Ectodermal cell (in vitro differentiated cells): Measurements from ENCODE around the gene FCN2.

Source experiments
- H3K27ac ChIP-seq: 2 replicates; pipeline ENCODE4 v1.7.0; 2013; ENCODE audit warnings: mild to moderate bottlenecking, low read depth, low read length; ENCODE audit not compliant: insufficient read depth, poor library complexity, severe bottlenecking
- H3K27me3 ChIP-seq: 2 replicates; pipeline ENCODE4 v1.7.0; 2013; ENCODE audit warnings: mild to moderate bottlenecking, low read length; ENCODE audit not compliant: insufficient read depth, control insufficient read depth, poor library complexity, severe bottlenecking
- H3K36me3 ChIP-seq: one replicate; pipeline ENCODE4 v1.7.0; 2013; ENCODE audit warnings: low read length; ENCODE audit not compliant: control insufficient read depth, insufficient read depth
- H3K4me1 ChIP-seq: one replicate; pipeline ENCODE4 v1.7.0; 2013; ENCODE audit warnings: low read length; ENCODE audit not compliant: control insufficient read depth, insufficient read depth
- H3K4me3 ChIP-seq: 2 replicates; pipeline ENCODE4 v1.7.0; 2013; ENCODE audit warnings: low read depth, low read length, control low read depth; ENCODE audit not compliant: insufficient read depth
- H3K9me3 ChIP-seq: 2 replicates; pipeline ENCODE4 v1.7.0; 2013; ENCODE audit warnings: mild to moderate bottlenecking, low read length, moderate library complexity; ENCODE audit not compliant: control insufficient read depth
- WGBS, 2 experiments: methylation state at CpG; one replicate each; pipeline ENCODE4 v1.1.7; 2013; ENCODE audit warnings: missing lambda C conversion rate in 2 of 2; 5-methylcytosine and 5-hydroxymethylcytosine counted together

The FCN2 gene

DNA sequence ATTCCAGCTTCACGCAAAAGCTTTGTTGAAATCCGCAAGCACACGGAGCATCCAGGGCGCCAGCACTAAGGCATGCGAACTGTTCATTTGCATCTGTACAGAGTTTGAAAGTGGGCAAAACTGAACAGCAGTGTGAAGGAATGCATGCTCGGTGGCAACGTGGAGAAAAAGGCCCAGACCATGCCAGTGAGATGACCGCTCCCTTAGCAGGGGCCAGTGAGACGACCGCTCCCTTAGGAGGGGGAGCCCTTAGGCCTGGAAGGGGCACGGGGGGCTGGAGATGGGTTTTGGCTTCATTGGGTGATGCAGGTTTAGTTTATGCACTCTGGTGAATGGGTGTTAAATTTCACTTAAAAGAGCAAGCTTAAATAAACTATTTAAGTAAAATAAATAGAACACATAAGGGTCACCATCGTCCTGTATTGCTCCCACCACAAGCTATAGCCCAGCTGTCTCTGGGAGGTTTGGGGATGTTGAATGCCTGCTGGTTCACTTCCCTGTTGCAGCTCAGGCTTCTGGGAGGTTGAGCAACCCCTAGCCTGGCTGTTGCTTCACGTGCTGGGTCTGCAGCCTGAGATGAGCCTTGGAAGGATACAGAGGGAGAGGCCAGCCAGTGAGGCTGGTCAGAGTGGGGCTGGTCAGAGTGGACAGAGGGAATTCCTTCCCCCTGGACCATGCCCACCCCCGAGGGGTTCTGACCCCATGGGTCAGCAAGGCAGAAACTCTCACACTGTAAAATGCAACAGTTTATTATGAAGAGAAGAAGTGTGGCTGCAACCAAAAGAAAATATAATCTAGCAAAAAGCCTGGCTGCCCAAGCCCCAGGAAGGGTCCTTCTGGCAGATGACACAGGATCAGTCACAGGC is 41.7 kb downstream of the FCN2 start:
- no peaks in the 10 kb centered on the region for H3K36me3 ChIP-seq
- 91 to 92% methylated on average over 14 of the region's 14 CpGs for WGBS, 2 experiments
- no peak overlapping the region for H3K4me3 ChIP-seq
- no peaks in the 10 kb centered on the region for H3K27me3 ChIP-seq
- no peak overlapping the region for H3K27ac ChIP-seq
- no peaks in the 10 kb centered on the region for H3K4me1 ChIP-seq
- H3K9me3 ChIP-seq = no peaks in the 10 kb centered on the region

DNA sequence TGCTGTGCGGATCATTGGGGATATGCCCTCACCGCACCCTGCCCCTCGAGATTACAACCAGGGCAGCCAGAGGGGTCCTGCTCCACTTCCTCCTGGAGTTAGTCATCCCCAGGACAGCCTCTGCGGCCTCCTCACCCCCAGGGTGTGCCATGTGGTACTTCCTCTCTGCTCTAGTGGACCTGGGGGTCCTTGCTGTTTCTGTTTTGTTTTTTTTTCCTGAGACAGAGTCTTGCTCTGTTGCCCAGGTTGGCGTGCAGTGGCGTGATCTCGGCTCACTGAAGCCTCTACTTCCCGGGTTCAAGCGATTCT is 42.3 kb downstream of the FCN2 start:
- H3K27me3 ChIP-seq = no peaks in the 10 kb centered on the region
- H3K4me1 ChIP-seq = no peaks in the 10 kb centered on the region
- H3K27ac ChIP-seq = no peak overlapping the region
- 91 to 92% methylated on average over 9 of the region's 9 CpGs for WGBS, 2 experiments
- no peaks in the 10 kb centered on the region for H3K9me3 ChIP-seq
- H3K4me3 ChIP-seq = no peak overlapping the region
- H3K36me3 ChIP-seq = no peaks in the 10 kb centered on the region

DNA sequence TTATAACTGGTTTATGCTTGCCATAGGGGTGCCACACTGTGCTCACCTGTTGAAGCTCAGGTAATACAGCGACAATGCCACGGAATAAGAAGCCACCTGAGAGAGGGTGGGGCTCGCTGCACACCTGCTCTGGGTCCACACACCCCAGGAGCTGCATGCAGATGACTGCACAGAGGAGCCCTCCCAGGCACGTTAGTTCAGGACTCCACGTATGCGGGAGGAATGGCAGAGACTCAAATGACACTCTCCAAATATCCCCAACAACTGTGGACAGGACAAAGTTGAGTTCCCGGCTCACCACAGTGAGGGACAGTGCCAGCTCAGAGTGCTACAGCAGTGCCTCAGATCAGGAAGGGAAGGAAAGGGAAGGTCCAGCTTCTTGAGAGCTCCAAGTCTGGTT is 42.9 kb downstream of the FCN2 start:
- no peak overlapping the region for H3K4me3 ChIP-seq
- no peaks in the 10 kb centered on the region for H3K9me3 ChIP-seq
- 91 to 93% methylated on average over 7 of the region's 7 CpGs for WGBS, 2 experiments
- H3K27me3 ChIP-seq = no peaks in the 10 kb centered on the region
- no peak overlapping the region for H3K27ac ChIP-seq
- no peaks in the 10 kb centered on the region for H3K4me1 ChIP-seq
- H3K36me3 ChIP-seq = no peaks in the 10 kb centered on the region

- H3K9me3 ChIP-seq = no peaks in the 10 kb centered on the region
- no peaks in the 10 kb centered on the region for H3K4me1 ChIP-seq
- H3K27me3 ChIP-seq = no peaks in the 10 kb centered on the region
- H3K4me3 ChIP-seq = no peak overlapping the region
- H3K36me3 ChIP-seq = no peaks in the 10 kb centered on the region
- 81 to 82% methylated on average over 7 of the region's 7 CpGs for WGBS, 2 experiments
- no peak overlapping the region for H3K27ac ChIP-seq
Observed at GRCh38 chr9:134925011-134925511, 44.5 kb downstream of the FCN2 start.

- Histone ChIP-seq H3K4me3 (no peak overlapping the region), H3K36me3 (no peaks in the 10 kb centered on the region), H3K4me1 (peaks cover under 1% of the 10 kb centered on the region), H3K27me3 (no peaks in the 10 kb centered on the region), H3K9me3 (no peaks in the 10 kb centered on the region), H3K27ac (no peak overlapping the region)
- 89 to 92% methylated on average over 15 of the region's 15 CpGs for WGBS, 2 experiments
Observed at GRCh38 chr9:134928436-134929192, 48.0 kb downstream of the FCN2 start.

DNA sequence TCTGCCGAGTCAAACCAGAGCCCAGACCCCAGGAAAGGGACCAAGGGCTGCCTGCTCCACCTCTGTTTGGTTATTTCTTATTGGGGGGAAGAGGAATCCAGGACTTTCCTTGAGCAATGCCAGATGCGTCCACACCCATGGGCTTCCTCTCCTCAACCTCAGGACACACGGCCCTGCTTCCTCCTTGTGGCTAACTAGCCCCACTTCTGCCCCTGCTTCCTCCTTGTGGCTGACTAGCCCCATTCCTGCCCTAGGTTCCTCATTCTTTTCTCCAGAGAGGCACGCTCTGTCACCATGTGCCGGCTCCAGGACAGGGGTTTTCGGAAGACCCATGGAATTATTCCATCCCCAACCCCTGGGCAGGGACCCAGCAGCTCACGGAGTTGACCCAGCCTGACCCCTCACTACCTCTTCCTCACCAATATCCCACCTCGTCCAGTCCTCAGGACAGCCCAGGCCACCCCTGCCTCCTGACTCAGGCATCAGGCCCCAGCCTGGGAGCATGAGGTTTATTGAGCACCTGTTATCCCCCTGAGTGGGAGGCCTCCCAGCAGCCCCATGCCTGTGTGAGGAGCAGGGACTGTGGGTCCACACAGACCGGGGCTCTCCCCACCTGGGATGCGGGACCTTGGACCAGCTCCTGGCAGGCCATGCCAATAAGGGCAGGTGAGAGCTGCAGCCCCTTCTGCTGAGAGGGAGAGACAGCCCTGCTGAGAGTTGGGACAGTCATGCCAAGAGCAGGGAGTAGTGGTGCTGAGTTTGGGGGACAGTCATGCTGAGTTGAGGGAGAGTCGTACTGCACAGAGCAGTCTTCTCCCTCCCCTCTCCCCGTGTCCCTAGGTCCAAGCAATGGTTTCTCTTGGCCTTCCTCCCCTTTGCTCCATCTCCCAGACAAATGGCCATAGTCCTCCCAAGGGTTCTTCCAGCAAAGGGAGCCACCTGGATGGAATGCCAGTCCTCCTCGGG is 48.9 kb downstream of the FCN2 start:
- H3K4me1 ChIP-seq = peaks cover 6% of the 10 kb centered on the region
- WGBS, 2 experiments = 93% methylated on average over 13 of the region's 13 CpGs

GRCh38 chr9:134930398-134930797 is 49.8 kb downstream of the FCN2 start:
- peaks cover 15% of the 10 kb centered on the region for H3K4me1 ChIP-seq
- no peak overlapping the region for H3K4me3 ChIP-seq
- no peaks in the 10 kb centered on the region for H3K9me3 ChIP-seq
- 92% methylated on average over 10 to 13 of the region's 13 CpGs for WGBS, 2 experiments
- no peaks in the 10 kb centered on the region for H3K36me3 ChIP-seq
- no peak overlapping the region for H3K27ac ChIP-seq
- H3K27me3 ChIP-seq = no peaks in the 10 kb centered on the region

More for the DNA sequence above, 48.9 kb downstream of the FCN2 start:
- Histone ChIP-seq H3K4me3 (no peak overlapping the region), H3K9me3 (no peaks in the 10 kb centered on the region), H3K27ac (no peak overlapping the region), H3K36me3 (no peaks in the 10 kb centered on the region), H3K27me3 (no peaks in the 10 kb centered on the region)

GRCh38 chr9:134932171-134932570 is 51.6 kb downstream of the FCN2 start:
- Histone ChIP-seq H3K36me3 (no peaks in the 10 kb centered on the region), H3K27ac (no peak overlapping the region), H3K4me3 (no peak overlapping the region), H3K4me1 (peaks cover 30% of the 10 kb centered on the region), H3K27me3 (no peaks in the 10 kb centered on the region), H3K9me3 (no peaks in the 10 kb centered on the region)
- 97% methylated on average over 12 of the region's 12 CpGs for WGBS, 2 experiments

DNA sequence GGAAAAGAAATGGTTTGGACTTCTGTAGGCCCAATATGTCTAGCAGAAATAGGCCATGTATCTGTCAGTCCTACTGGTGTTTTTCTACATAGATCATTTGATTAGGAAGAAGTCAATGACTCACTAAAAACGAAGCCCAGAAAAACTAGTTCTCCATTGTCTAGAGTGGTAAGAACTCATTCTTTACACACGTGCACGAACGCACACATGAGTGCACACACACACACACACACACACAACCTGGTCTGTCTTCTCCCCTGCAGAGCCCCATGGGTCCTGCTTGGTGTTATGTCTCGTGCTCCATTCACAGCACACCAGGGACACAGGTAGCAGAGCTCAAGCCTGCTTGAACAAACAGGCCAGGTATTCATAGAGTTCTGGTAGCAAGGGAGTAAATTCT is 52.0 kb downstream of the FCN2 start:
- Histone ChIP-seq H3K4me1 (peaks cover 34% of the 10 kb centered on the region), H3K4me3 (no peak overlapping the region), H3K36me3 (no peaks in the 10 kb centered on the region), H3K27ac (no peak overlapping the region), H3K9me3 (no peaks in the 10 kb centered on the region), H3K27me3 (no peaks in the 10 kb centered on the region)
- 91 to 94% methylated on average over 5 of the region's 5 CpGs for WGBS, 2 experiments
